HG03280 (cell line): Measurements from ENCODE around the gene C19orf67.

Experiments used
- ATAC-seq: cut with Tn5 transposase; IDR thresholded peaks from one replicate; pipeline ENCODE4 v1.9.1; 2021; ENCODE audit warnings: mild to moderate bottlenecking, moderate library complexity; ENCODE audit not compliant: unreplicated experiment

Gene C19orf67

GRCh38 chr19:14088634-14089411 lies 3.2 kb upstream of the C19orf67 start:
- no peak for ATAC-seq

- no peak for ATAC-seq
These were observed 515 bp upstream of the C19orf67 start for GRCh38 chr19:14086098-14086497.

GRCh38 chr19:14082675-14082960 lies 3.0 kb downstream of the C19orf67 start:
- ATAC-seq = no peak

- ATAC-seq = no peak
These were observed 3.5 kb downstream of the C19orf67 start for GRCh38 chr19:14081797-14082674.

- peak; percentile 87 for ATAC-seq
These were observed 4.4 kb downstream of the C19orf67 start for GRCh38 chr19:14080887-14081796.

GRCh38 chr19:14078411-14078810 lies 7.2 kb downstream of the C19orf67 start:
- ATAC-seq = no peak

- no peak for ATAC-seq
These were observed 11.4 kb downstream of the C19orf67 start for GRCh38 chr19:14073925-14074838.

- ATAC-seq = peak; percentile 57
These were observed 12.2 kb downstream of the C19orf67 start for GRCh38 chr19:14073261-14073924.

GRCh38 chr19:14072535-14073260 lies 12.9 kb downstream of the C19orf67 start, which contains the start of gene MISP3:
Gene MISP3 (plus strand): TSS chr19:14072786. CDS start chr19:14073310, 524 bp downstream.
- ATAC-seq = peak; percentile 15

GRCh38 chr19:14070268-14071050 lies 15.1 kb downstream of the C19orf67 start:
- ATAC-seq = no peak

- no peak for ATAC-seq
These were observed 19.4 kb downstream of the C19orf67 start for GRCh38 chr19:14066134-14066533.

- ATAC-seq = no peak
These were observed 22.5 kb downstream of the C19orf67 start for GRCh38 chr19:14063105-14063504.

GRCh38 chr19:14062558-14062855 lies 23.1 kb downstream of the C19orf67 start:
- ATAC-seq = no peak

- no peak for ATAC-seq
These were observed 23.6 kb downstream of the C19orf67 start, which contains the start of gene PALM3 for GRCh38 chr19:14061751-14062557. Gene PALM3 (minus strand): TSS chr19:14062076. CDS start chr19:14061980, 96 bp downstream.

GRCh38 chr19:14061081-14061749 lies 24.4 kb downstream of the C19orf67 start:
- no peak for ATAC-seq

- ATAC-seq = no peak
These were observed 25.9 kb downstream of the C19orf67 start for GRCh38 chr19:14059652-14060155.
